ENCODE measurements around the gene GCNT3.

The GCNT3 gene

DNA sequence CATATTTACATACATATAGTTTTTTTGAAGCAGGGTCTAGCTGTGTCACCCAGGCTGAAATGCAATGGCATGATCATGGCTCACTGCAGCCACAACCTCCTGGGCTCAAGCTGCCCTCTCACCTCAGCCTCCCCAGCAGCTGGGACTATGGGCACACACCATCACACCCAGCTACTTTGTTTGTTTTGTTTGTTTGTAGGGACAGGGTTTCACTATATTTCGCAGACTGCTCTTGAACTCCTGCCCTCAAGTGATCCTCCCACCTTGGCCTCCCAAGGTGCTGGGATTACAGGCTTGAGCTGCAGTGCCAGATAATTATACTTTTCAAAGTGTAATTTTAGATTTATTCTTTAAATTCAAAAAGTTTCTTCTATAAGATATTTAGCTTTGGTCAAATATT is 35.5 kb downstream of the GCNT3 start:
- H3K4me3 Mint-ChIP-seq: no peak overlapping the region
- H3K27me3 Mint-ChIP-seq: no peaks in the 10 kb centered on the region
- H3K36me3 Mint-ChIP-seq (ENCODE audit: low read depth): peaks cover 47% of the 10 kb centered on the region
- H3K27ac Mint-ChIP-seq: no peak overlapping the region
- H3K4me1 Mint-ChIP-seq (ENCODE audit: low read depth): no peaks in the 10 kb centered on the region
- H3K9me3 Mint-ChIP-seq: no peaks in the 10 kb centered on the region

DNA sequence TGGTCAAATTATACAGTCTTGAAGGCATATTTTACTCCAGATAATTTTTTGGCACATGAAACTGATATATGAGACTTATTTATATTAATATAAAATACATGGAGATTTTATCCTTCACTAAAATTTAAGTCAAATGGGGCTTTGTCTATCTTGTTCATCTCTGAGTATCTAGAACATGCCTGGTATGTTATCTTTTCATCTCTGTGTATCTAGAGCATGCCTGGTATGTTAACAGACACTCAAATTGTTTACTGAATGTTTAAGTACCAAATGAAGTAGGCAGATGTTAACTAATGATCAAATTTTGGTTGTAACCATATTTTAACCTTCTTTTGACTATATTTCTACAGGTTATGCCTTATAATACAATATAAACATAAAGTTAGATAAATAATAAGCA is 38.0 kb downstream of the GCNT3 start:
- Mint-ChIP-seq H3K4me1 (ENCODE audit: low read depth) (no peaks in the 10 kb centered on the region), H3K4me3 (no peak overlapping the region), H3K27ac (no peak overlapping the region), H3K27me3 (no peaks in the 10 kb centered on the region), H3K36me3 (ENCODE audit: low read depth) (peaks cover 38% of the 10 kb centered on the region), H3K9me3 (no peaks in the 10 kb centered on the region)

DNA sequence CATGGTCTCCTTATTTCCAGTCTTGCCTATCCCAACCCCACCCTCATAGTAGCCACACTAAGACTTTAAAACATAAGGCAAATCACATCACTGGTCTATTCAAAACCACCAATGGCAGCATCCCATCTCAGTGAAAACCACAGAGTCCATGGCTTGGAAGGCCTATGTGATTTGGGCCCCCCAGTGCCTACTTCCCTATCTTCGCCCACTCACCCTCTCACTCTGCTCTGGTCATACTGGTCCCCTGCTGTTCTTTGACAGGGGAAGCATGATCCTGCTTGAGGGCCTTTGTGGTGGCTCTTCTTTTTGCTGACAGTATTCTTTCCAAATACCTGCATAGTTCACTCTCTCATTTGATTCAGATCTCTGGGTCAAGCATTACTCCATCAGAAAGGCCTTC is 42.5 kb downstream of the GCNT3 start:
- Mint-ChIP-seq H3K4me1 (ENCODE audit: low read depth) (peaks cover 4% of the 10 kb centered on the region), H3K9me3 (no peaks in the 10 kb centered on the region), H3K4me3 (no peak overlapping the region), H3K36me3 (ENCODE audit: low read depth) (peaks cover 26% of the 10 kb centered on the region), H3K27ac (no peak overlapping the region), H3K27me3 (no peaks in the 10 kb centered on the region)

DNA sequence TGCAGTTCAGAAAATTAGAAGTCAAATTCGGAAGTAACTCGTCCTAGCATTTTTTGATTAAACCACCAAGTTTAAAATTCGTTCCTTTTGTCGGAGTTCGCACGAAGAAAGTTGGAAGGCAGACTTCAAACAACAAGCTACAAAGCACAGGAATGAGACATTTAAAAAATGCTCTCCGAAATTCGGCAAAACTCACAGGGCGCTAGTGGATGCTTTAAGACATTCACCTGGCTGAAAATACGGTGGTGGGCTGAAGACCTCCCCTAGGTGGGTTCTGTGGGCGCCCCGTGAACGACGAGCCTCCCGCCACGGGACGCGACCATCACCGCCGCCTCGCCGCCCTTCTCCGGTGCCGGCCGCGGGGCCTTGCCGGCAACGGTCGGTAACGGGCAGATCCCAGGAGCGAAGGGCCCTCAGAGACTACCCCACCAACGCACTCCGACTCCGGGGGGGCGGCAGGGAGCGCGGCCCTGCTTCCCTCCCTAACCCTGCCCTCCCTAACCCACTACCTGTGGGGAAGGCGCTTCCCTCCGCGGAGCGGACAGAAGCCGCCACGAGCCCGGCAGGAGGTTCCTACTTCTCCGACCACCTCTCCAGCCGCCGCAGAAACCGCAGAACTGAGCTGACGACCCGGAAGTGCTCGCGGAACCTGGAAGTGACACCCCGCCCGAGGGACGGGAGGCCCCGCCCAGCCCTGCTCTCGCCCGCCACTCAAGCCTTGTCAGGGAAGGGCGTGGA is 45.5 kb downstream of the GCNT3 start, which contains the start of gene GTF2A2:
TSS of gene GTF2A2 (minus strand) at position 619 of the 738 bp plus-strand sequence. CDS start 5,238 bp downstream, outside the sequence.
- Mint-ChIP-seq H3K9me3 (no peaks in the 10 kb centered on the region), H3K27ac (no peak within 1 kb of the TSS), H3K36me3 (ENCODE audit: low read depth) (peaks cover 22% of the 10 kb centered on the region), H3K4me1 (ENCODE audit: low read depth) (peaks cover 4% of the 10 kb centered on the region), H3K4me3 (no peak within 1 kb of the TSS), H3K27me3 (no peaks in the 10 kb centered on the region)

- no peaks in the 10 kb centered on the region for H3K9me3 Mint-ChIP-seq
- peaks cover 4% of the 10 kb centered on the region for H3K4me1 Mint-ChIP-seq (ENCODE audit: low read depth)
Observed at GRCh38 chr15:59657635-59658125, 46.1 kb downstream of the GCNT3 start.

GRCh38 chr15:59659366-59659765 is 47.8 kb downstream of the GCNT3 start:
- no peak overlapping the region for H3K4me3 Mint-ChIP-seq
- peaks cover 33% of the 10 kb centered on the region for H3K36me3 Mint-ChIP-seq (ENCODE audit: low read depth)
- H3K4me1 Mint-ChIP-seq (ENCODE audit: low read depth): peaks cover 4% of the 10 kb centered on the region
- no peak overlapping the region for H3K27ac Mint-ChIP-seq
- H3K27me3 Mint-ChIP-seq: no peaks in the 10 kb centered on the region
- H3K9me3 Mint-ChIP-seq: no peaks in the 10 kb centered on the region

More at GRCh38 chr15:59657635-59658125, 46.1 kb downstream of the GCNT3 start:
- H3K4me3 Mint-ChIP-seq: no peak overlapping the region
- no peaks in the 10 kb centered on the region for H3K27me3 Mint-ChIP-seq
- peaks cover 26% of the 10 kb centered on the region for H3K36me3 Mint-ChIP-seq (ENCODE audit: low read depth)
- H3K27ac Mint-ChIP-seq: no peak overlapping the region

DNA sequence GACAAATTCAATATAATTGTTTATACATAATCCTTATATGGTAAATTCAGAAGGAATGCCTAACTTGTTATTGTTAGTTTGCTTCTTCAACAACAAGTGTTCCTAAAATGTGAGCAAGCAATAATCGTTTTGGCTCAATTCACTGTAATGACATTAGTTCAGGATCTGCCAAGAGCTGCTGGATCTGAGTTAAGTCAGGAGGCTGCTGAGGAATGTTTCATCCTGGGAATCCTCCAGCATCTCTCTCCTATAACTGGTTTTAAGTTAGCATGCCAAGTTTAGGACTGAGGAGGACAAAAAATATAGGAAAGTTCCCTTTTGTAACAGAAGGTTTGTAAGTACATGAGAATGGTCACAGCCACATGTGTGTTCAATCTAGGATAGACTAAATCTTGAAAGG is 50.7 kb downstream of the GCNT3 start:
- Mint-ChIP-seq H3K4me1 (ENCODE audit: low read depth) (peaks cover 4% of the 10 kb centered on the region), H3K36me3 (ENCODE audit: low read depth) (peaks cover 42% of the 10 kb centered on the region), H3K9me3 (no peaks in the 10 kb centered on the region), H3K27me3 (no peaks in the 10 kb centered on the region), H3K27ac (no peak overlapping the region), H3K4me3 (no peak overlapping the region)

- H3K4me3 Mint-ChIP-seq: no peak overlapping the region
- H3K9me3 Mint-ChIP-seq: no peaks in the 10 kb centered on the region
- no peaks in the 10 kb centered on the region for H3K27me3 Mint-ChIP-seq
- no peaks in the 10 kb centered on the region for H3K4me1 Mint-ChIP-seq (ENCODE audit: low read depth)
- peaks cover 51% of the 10 kb centered on the region for H3K36me3 Mint-ChIP-seq (ENCODE audit: low read depth)
- H3K27ac Mint-ChIP-seq: no peak overlapping the region
Observed at GRCh38 chr15:59668556-59668955, 57.0 kb downstream of the GCNT3 start.

Data from stimulated activated naive CD8-positive, alpha-beta T cell treated with anti-CD3 and anti-CD28 coated beads, Interleukin-15, Interleukin-2, amounts not matched to agents 100 ng/mL and 50 ng/mL, for 24 hours (primary cell).